Right lobe of liver (tissue), 4 donors: Measurements from ENCODE around the gene BICC1.

Experiments
- POLR2A ChIP-seq: fragments of 450-650 bp; IDR thresholded peaks from one replicate; pipeline ENCODE4 v1.6.1; 2017; ENCODE audit warnings: antibody characterized with exemption, mild to moderate bottlenecking
- TF ChIP-seq, protein P1 (sequence below), 4 donors: fragments of 200-600 bp in 3 of 4; fragments of 450-650 bp in 1 of 4; IDR thresholded peaks; one replicate each; pipeline versions ENCODE4 v1.5.1 to v1.8.0; 2016 to 2022; ENCODE audit warnings: antibody characterized with exemption in 4 of 4, mild to moderate bottlenecking in 2 of 4
- donor health status: DM: no; HTN: no; CAD: no.
- donor health status: DM: no; HTN: no; CAD: no.
- donor health status: DM: no; HTN: yes; CAD: no.

DNA sequence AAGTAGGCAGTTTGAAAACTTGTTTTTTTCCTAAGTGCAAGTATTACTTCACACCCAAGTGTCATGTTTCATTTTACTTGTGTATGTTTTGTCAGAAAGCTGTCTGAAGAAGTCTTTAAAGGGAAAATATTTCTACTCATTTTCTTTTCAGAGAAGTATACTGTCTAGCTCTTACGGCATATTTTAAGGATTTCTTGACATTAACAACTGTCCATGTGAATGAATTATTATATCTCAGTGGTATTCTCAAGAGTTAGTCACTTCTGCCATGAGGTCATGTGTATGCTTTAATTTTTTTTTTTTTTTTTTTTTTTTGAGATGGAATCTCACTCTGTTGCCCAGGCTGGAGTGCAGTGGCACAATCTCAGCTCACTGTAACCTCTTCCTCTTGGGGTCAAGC is 229.5 kb downstream of the BICC1 start:
- TF ChIP-seq POLR2A: no peak
- TF ChIP-seq, protein P1, sequence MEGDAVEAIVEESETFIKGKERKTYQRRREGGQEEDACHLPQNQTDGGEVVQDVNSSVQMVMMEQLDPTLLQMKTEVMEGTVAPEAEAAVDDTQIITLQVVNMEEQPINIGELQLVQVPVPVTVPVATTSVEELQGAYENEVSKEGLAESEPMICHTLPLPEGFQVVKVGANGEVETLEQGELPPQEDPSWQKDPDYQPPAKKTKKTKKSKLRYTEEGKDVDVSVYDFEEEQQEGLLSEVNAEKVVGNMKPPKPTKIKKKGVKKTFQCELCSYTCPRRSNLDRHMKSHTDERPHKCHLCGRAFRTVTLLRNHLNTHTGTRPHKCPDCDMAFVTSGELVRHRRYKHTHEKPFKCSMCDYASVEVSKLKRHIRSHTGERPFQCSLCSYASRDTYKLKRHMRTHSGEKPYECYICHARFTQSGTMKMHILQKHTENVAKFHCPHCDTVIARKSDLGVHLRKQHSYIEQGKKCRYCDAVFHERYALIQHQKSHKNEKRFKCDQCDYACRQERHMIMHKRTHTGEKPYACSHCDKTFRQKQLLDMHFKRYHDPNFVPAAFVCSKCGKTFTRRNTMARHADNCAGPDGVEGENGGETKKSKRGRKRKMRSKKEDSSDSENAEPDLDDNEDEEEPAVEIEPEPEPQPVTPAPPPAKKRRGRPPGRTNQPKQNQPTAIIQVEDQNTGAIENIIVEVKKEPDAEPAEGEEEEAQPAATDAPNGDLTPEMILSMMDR (IDR thresholded peaks at IDR 0.05): no peak
